HepG2 (cell line): ENCODE measurements around the gene ZBTB26. TPM values are rescaled to one million over a fixed set of nuclear protein-coding genes. Genes with fewer than 3 reads are reported as not detected.

Experiments
- ATAC-seq: fragments of 200-7000 bp; cut with Tn5 transposase; 3 replicates; pipeline ENCODE4 v1.9.1; 2020; ENCODE audit warnings: mild to moderate bottlenecking, moderate library complexity
- BruUV-seq: library from RNA; stranded (reverse); fragments of 400-500 nt; replicated peaks from 2 replicates; lab custom pipeline; 2021; lab: Mats Ljungman, UMichigan
- CTCF ChIA-PET: fragments of 300-600 bp; formaldehyde crosslinking; extraction: SDS; loops from one replicate; lab custom pipeline; 2021; ENCODE audit warnings: low total read pairs, inconsistent platforms, low intra/inter-chr PET ratio; lab: Yijun Ruan, JAX
- POLR2A ChIA-PET: fragments of 350-600 bp; sonication (Branson Sonifier 250); formaldehyde crosslinking; loops from one replicate; lab custom pipeline; 2020; ENCODE audit warnings: antibody characterized with exemption, inconsistent platforms; lab: Yijun Ruan, JAX
- DNase-seq: peaks from one replicate; pipeline ENCODE4 v3.0.0-alpha.2; 2015; ENCODE audit warnings: low spot score
- FAIRE-seq: peaks from 3 replicates; lab custom pipeline; 2011; peaks lifted over from hg19 to GRCh38; lab: Jason Lieb, UNC
- H2AFZ ChIP-seq: one replicate; pipeline ENCODE4 v1.6.1; 2011; ENCODE audit warnings: low read length, inconsistent platforms
- H3K27ac ChIP-seq: fragments of 300-600 bp; 3 replicates; pipeline ENCODE4 v1.8.0; 2011; ENCODE audit warnings: mixed run types, mild to moderate bottlenecking, mixed read lengths, low read length, inconsistent platforms; ENCODE audit not compliant: insufficient read depth; ENCODE audit errors: extremely low read length
- H3K27me3 ChIP-seq, 2 experiments: fragments of 200-600 bp in 1 of 2; 2 replicates in 1 of 2; 3 replicates in 1 of 2; pipeline versions ENCODE4 v1.6.0 to v1.8.0; 2011; ENCODE audit warnings: low read length in 2 of 2, mild to moderate bottlenecking in 2 of 2, moderate library complexity in 2 of 2, inconsistent platforms in 1 of 2; ENCODE audit not compliant: insufficient read depth in 2 of 2, control insufficient read depth in 1 of 2
- H3K36me3 ChIP-seq, 2 experiments: fragments of 200-600 bp in 1 of 2; replicated peaks in 1 of 2; 2 replicates in 1 of 2; 3 replicates in 1 of 2; pipeline versions ENCODE4 v1.5.1 to v1.8.0; 2011; ENCODE audit warnings: low read length in 2 of 2, inconsistent platforms in 1 of 2; ENCODE audit not compliant: insufficient read depth in 2 of 2, control insufficient read depth in 1 of 2
- H3K4me1 ChIP-seq: 2 replicates; pipeline ENCODE4 v1.5.1; 2012; ENCODE audit warnings: low read length, inconsistent platforms; ENCODE audit not compliant: insufficient read depth
- H3K4me2 ChIP-seq: 2 replicates; pipeline ENCODE4 v1.6.0; 2011; ENCODE audit warnings: low read depth, low read length, inconsistent platforms
- H3K4me3 ChIP-seq, 3 experiments: fragments of 200-600 bp in 1 of 3; sonication (generic), shearing (Covaris generic) in 1 of 3; replicated peaks in 1 of 3; 2 replicates each; pipeline ENCODE4 v1.5.1; 2011 to 2016; ENCODE audit warnings: low read length in 3 of 3, inconsistent platforms in 2 of 3, low read depth in 2 of 3, mild to moderate bottlenecking in 2 of 3, control low read depth in 1 of 3, mixed read lengths in 1 of 3; ENCODE audit not compliant: insufficient read depth in 1 of 3
- H3K79me2 ChIP-seq: one replicate; pipeline ENCODE4 v1.6.1; 2011; ENCODE audit warnings: low read length, inconsistent platforms; ENCODE audit not compliant: insufficient read depth
- H3K9ac ChIP-seq: 2 replicates; pipeline ENCODE4 v1.6.0; 2011; ENCODE audit warnings: mild to moderate bottlenecking, low read depth, low read length, inconsistent platforms; ENCODE audit not compliant: insufficient read depth
- H3K9me3 ChIP-seq: 2 replicates; pipeline ENCODE4 v1.5.1; 2012; ENCODE audit warnings: mild to moderate bottlenecking, low read length
- H4K20me1 ChIP-seq: 2 replicates; pipeline ENCODE4 v1.6.0; 2011; ENCODE audit warnings: inconsistent platforms, mild to moderate bottlenecking, low read length, moderate library complexity; ENCODE audit not compliant: insufficient read depth
- CENPX ChIP-seq: sonication (generic); formaldehyde crosslinking; IDR thresholded peaks from 2 replicates; pipeline ENCODE4 v1.9.0; 2021; ENCODE audit warnings: mild to moderate bottlenecking, missing genetic modification reagents, moderate library complexity
- HCFC1 ChIP-seq: fragments of 150-350 bp; IDR thresholded peaks from 2 replicates; pipeline ENCODE4 v1.6.1; 2014; ENCODE audit warnings: low read depth, low read length
- MAFK ChIP-seq, 2 experiments: IDR thresholded peaks in 1 of 2; conservative IDR thresholded peaks in 1 of 2; 2 replicates each; pipeline ENCODE4 v1.6.1; 2011; ENCODE audit warnings: improper control_type of control experiment in 2 of 2, low read length in 2 of 2
- SUZ12 ChIP-seq: fragments of 150-350 bp; IDR thresholded peaks from 2 replicates; pipeline ENCODE4 v1.6.1; 2014; ENCODE audit warnings: low read depth, low read length
- TERF1 ChIP-seq: sonication (generic); formaldehyde crosslinking; IDR thresholded peaks from 2 replicates; pipeline ENCODE4 v1.8.0; 2022; ENCODE audit warnings: mild to moderate bottlenecking, missing genetic modification reagents, moderate library complexity
- ZNF629 ChIP-seq: sonication (generic); formaldehyde crosslinking; conservative IDR thresholded peaks from 2 replicates; pipeline ENCODE4 v1.5.0; 2020; ENCODE audit warnings: missing genetic modification reagents
- ZNF781 ChIP-seq: sonication (generic); formaldehyde crosslinking; IDR thresholded peaks from 2 replicates; pipeline ENCODE4 v1.5.1; 2020; ENCODE audit warnings: borderline replicate concordance, mild to moderate bottlenecking, missing genetic modification reagents; ENCODE audit errors: not compliant biosample characterization
- WGBS: methylation state at CpG from one replicate; pipeline ENCODE4 v1.1.6; 2017; ENCODE audit warnings: low lambda C conversion rate; 5-methylcytosine and 5-hydroxymethylcytosine counted together
- in situ Hi-C: cut with HindIII; loops from 2 replicates; pipeline ENCODE4 v1.10.0; 2017; ENCODE audit warnings: low pct_unique_long_range_greater_than_20kb; ENCODE audit not compliant: extremely low pct_ligation_motif_present
- intact Hi-C: fragments of 100-400 bp; cut with micrococcal nuclease; formaldehyde crosslinking; loops from one replicate; pipeline ENCODE4 v1.10.0; 2022; ENCODE audit not compliant: unreplicated experiment
- polyA plus RNA-seq, 8 experiments: library from polyadenylated mRNA; depleted of rRNA in 3 of 8; stranded (reverse) in 7 of 8; unstranded in 1 of 8; fragments of >200 nt; fragmentation: Illumina TruSeq in 4 of 8; extraction: Trizol in 4 of 8; gene quantifications; 2 replicates each; pipeline versions ENCODE4 v1.2.1 to v1.2.3, GENCODE V29; 2011 to 2016; ENCODE audit warnings: low read depth in 4 of 8, missing spikeins in 1 of 8, mixed read lengths in 1 of 8; ENCODE audit not compliant: insufficient read depth in 1 of 8
- total RNA-seq, 5 experiments: library from RNA; depleted of rRNA; stranded (reverse); fragments of >200 nt; fragmentation: Illumina TruSeq; extraction: Trizol; gene quantifications; 2 replicates each; pipeline ENCODE4 v1.2.3, GENCODE V29; 2016; ENCODE audit warnings: low read depth in 1 of 5

The ZBTB26 gene
- total and polyA plus RNA-seq, 2 of the 13 experiments (the other 11 are each of a cell fraction or from before 2014, with no cell fraction given): 4.5 to 8.6 TPM

- no peak for ATAC-seq
- no peak overlapping the region for H3K27ac ChIP-seq
- H3K36me3 ChIP-seq: peaks cover 0 to 2% of the 10 kb centered on the region in 2 experiments; a peak in 2 of 5 replicates
- BruUV-seq: no TSS peak
- H3K4me3 ChIP-seq: no peak overlapping the region
- no peaks in the 10 kb centered on the region for H3K27me3 ChIP-seq
- FAIRE-seq: no peak
- ChIA-PET CTCF (no interaction called here), POLR2A (interaction anchor here (1.0 kb wide), 1 partner anchor 43 kb away, joined by 3 read pairs; the partner anchor contains the start of gene RC3H2)
- H3K79me2 ChIP-seq: peaks cover 86% of the 10 kb centered on the region
- H4K20me1 ChIP-seq: no peaks in the 10 kb centered on the region
- H3K4me2 ChIP-seq: no peak overlapping the region
- H3K9ac ChIP-seq: no peak overlapping the region
- 94% methylated on average over 3 of the region's 3 CpGs for WGBS
- in situ Hi-C loops: no loop called here
- no peaks in the 10 kb centered on the region for H3K9me3 ChIP-seq
- intact Hi-C loops: loop anchor here (10.0 kb wide), 1 partner anchor 46 kb away; no protein-coding TSS in a partner anchor
- no peak overlapping the region for H2AFZ ChIP-seq
- peaks cover 49% of the 10 kb centered on the region for H3K4me1 ChIP-seq
- TF ChIP-seq TERF1 (CRISPR knock-in tag) (no peak), SUZ12 (no peak), ZNF781 (CRISPR knock-in tag) (no peak), CENPX (CRISPR knock-in tag) (no peak), HCFC1 (no peak), ZNF629 (CRISPR knock-in tag) (0 out of 2 replicates have a peak, but pooled peaks have one; percentile 22)
- no peak for DNase-seq
These were observed 17.0 kb upstream of the ZBTB26 start for GRCh38 chr9:122948313-122948712.

GRCh38 chr9:122946461-122947005 is 15.2 kb upstream of the ZBTB26 start:
- Histone ChIP-seq H3K9me3 (no peaks in the 10 kb centered on the region), H3K36me3 (peaks cover 0 to 2% of the 10 kb centered on the region in 2 experiments; a peak in 2 of 5 replicates), H3K27ac (no peak overlapping the region), H3K27me3 (peaks cover 0 to under 1% of the 10 kb centered on the region in 2 experiments; a peak in 1 of 5 replicates), H3K4me1 (peaks cover 64% of the 10 kb centered on the region), H3K9ac (no peak overlapping the region), H3K4me3 (no peak overlapping the region), H3K4me2 (no peak overlapping the region), H4K20me1 (no peaks in the 10 kb centered on the region), H2AFZ (no peak overlapping the region), H3K79me2 (peaks cover 88% of the 10 kb centered on the region)
- 97% methylated on average over 1 of the region's 1 CpG for WGBS
- CTCF ChIA-PET: no interaction called here
- intact Hi-C loops: loop anchor here (10.0 kb wide), 1 partner anchor 48 kb away; no protein-coding TSS in a partner anchor
- in situ Hi-C loops: no loop called here
- DNase-seq: no peak
- FAIRE-seq: no peak
- no peak for ATAC-seq
- BruUV-seq: no TSS peak
- POLR2A ChIA-PET: interaction anchor here (0.8 to 1.4 kb wide), 2 partner anchors 15 to 34 kb away, joined by 3 read pairs; partner anchors contain the start of genes ZBTB26 and ZBTB6
- TF ChIP-seq MAFK (conservative IDR thresholded peaks at IDR 0.05 in 1 of 2, IDR thresholded peaks at IDR 0.05 in 1 of 2; ENCODE audit: low read length in 2 of 2): peak; percentile 64 to 83; a peak in 3 of 4 replicates
